ENCODE data around the gene PDXK.

Gene PDXK

GRCh38 chr21:43808832-43809251, 89.9 kb downstream of the PDXK start:
- DNase-seq, result no peak

GRCh38 chr21:43809346-43809799, 90.4 kb downstream of the PDXK start:
- no peak for DNase-seq

GRCh38 chr21:43809853-43810504, 91.0 kb downstream of the PDXK start:
- no peak for DNase-seq

- peak; percentile 97 to 98 for DNase-seq
Measured at GRCh38 chr21:43810505-43811261, 91.8 kb downstream of the PDXK start.

GRCh38 chr21:43811262-43812105, 92.6 kb downstream of the PDXK start:
- no peak for DNase-seq

Data from stimulated activated CD4-positive, alpha-beta T cell treated with anti-CD3 and anti-CD28 coated beads, Interleukin-2, amount 100 ng/mL, for 24 hours (primary cell).